ENCODE measurements around the gene AKAP9. TPM values are rescaled to one million over a fixed set of nuclear protein-coding genes. Genes with fewer than 3 reads are reported as not detected.
"Not testable (repeated sequence)": the region's sequence is repeated elsewhere in the genome, so short reads cannot be mapped to it uniquely, and the experiment has no call there.

The AKAP9 gene
- total RNA-seq, 1 experiment from 2014 or later: 71.3 TPM

GRCh38 chr7:91974066-91974465, 33.4 kb downstream of the AKAP9 start:
- Histone ChIP-seq H3K27me3 (ENCODE audit: insufficient read depth, low read depth) (no peaks in the 10 kb centered on the region), H3K27ac (no peak overlapping the region), H2AFZ (no peak overlapping the region), H3K4me3 (no peak overlapping the region), H3K9me3 (ENCODE audit: insufficient read depth, low read depth) (no peaks in the 10 kb centered on the region), H3K4me1 (replicated peaks; ENCODE audit: insufficient read depth) (no peaks in the 10 kb centered on the region), H3F3A (ENCODE audit: insufficient read depth, low read depth) (no peaks in the 10 kb centered on the region), H3K79me2 (ENCODE audit: low read depth) (peaks cover 3% of the 10 kb centered on the region; the same call in 1 of the 2 replicates), H3K36me3 (ENCODE audit: low read depth) (no peaks in the 10 kb centered on the region), H3K4me2 (no peak overlapping the region), H3K9me2 (ENCODE audit: insufficient read depth) (no peaks in the 10 kb centered on the region), H4K20me1 (ENCODE audit: insufficient read depth) (no peaks in the 10 kb centered on the region)
- CTCF ChIA-PET: no interaction called here
- intact Hi-C loops (cut with micrococcal nuclease; ENCODE audit: unreplicated experiment): no loop called here
- no TSS peak for BruUV-seq (replicated peaks)
- no peak for DNase-seq
- TF ChIP-seq EZH2 (IDR thresholded peaks at IDR 0.05; ENCODE audit: low read depth): no peak
- no peak for TF ChIP-seq CTCF (conservative IDR thresholded peaks at IDR 0.05)
- POLR2A ChIA-PET (ENCODE audit: unreplicated experiment): no interaction called here

- no peaks in the 10 kb centered on the region for H4K20me1 ChIP-seq (ENCODE audit: insufficient read depth)
- no peaks in the 10 kb centered on the region for H3F3A ChIP-seq (ENCODE audit: insufficient read depth, low read depth)
- TF ChIP-seq EZH2 (IDR thresholded peaks at IDR 0.05; ENCODE audit: low read depth): no peak
- TF ChIP-seq CTCF (conservative IDR thresholded peaks at IDR 0.05): no peak
- H3K4me1 ChIP-seq (replicated peaks; ENCODE audit: insufficient read depth): no peaks in the 10 kb centered on the region
- no peak overlapping the region for H3K27ac ChIP-seq
- H2AFZ ChIP-seq: no peak overlapping the region
- no peaks in the 10 kb centered on the region for H3K9me2 ChIP-seq (ENCODE audit: insufficient read depth)
- CTCF ChIA-PET: no interaction called here
- BruUV-seq (replicated peaks): no TSS peak
- POLR2A ChIA-PET (ENCODE audit: unreplicated experiment): no interaction called here
- no peak overlapping the region for H3K4me2 ChIP-seq
- intact Hi-C loops (cut with micrococcal nuclease; ENCODE audit: unreplicated experiment): no loop called here
- H3K36me3 ChIP-seq (ENCODE audit: low read depth): no peaks in the 10 kb centered on the region
- H3K4me3 ChIP-seq: no peak overlapping the region
- H3K9me3 ChIP-seq (ENCODE audit: insufficient read depth, low read depth): no peaks in the 10 kb centered on the region
- H3K27me3 ChIP-seq (ENCODE audit: insufficient read depth, low read depth): no peaks in the 10 kb centered on the region
- no peaks in the 10 kb centered on the region for H3K79me2 ChIP-seq (ENCODE audit: low read depth)
- DNase-seq: no peak
Observed at GRCh38 chr7:91976743-91977142, 36.1 kb downstream of the AKAP9 start.

GRCh38 chr7:91979590-91979989, 38.9 kb downstream of the AKAP9 start:
- intact Hi-C loops (cut with micrococcal nuclease; ENCODE audit: unreplicated experiment): no loop called here
- no TSS peak for BruUV-seq (replicated peaks)
- H3K4me1 ChIP-seq (replicated peaks; ENCODE audit: insufficient read depth): no peaks in the 10 kb centered on the region

DNA sequence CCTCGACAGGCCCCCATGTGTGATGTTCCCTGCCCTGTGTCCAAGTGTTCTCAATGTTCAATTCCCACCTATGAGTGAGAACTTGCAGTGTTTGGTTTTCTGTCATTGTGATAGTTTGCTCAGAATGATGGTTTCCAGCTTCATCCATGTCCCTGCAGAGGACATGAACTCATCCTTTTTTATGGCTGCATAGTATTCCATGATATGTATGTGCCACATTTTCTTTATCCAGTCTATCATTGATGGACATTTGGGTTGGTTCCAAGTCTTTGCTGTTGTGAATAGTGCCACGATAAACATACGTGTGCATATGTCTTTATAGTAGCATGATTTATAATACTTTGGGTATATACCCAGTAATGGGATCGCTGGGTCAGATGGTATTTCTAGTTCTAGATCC, 41.7 kb downstream of the AKAP9 start:
- intact Hi-C loops (cut with micrococcal nuclease; ENCODE audit: unreplicated experiment); H3K4me1 ChIP-seq (replicated peaks; ENCODE audit: insufficient read depth); H3K36me3 ChIP-seq (ENCODE audit: low read depth); POLR2A ChIA-PET (ENCODE audit: unreplicated experiment); DNase-seq; H4K20me1 ChIP-seq (ENCODE audit: insufficient read depth); H3K9me3 ChIP-seq (ENCODE audit: insufficient read depth, low read depth); H3K79me2 ChIP-seq (ENCODE audit: low read depth); BruUV-seq (replicated peaks); H3K27me3 ChIP-seq (ENCODE audit: insufficient read depth, low read depth); H3K9me2 ChIP-seq (ENCODE audit: insufficient read depth); H3K27ac ChIP-seq; H2AFZ ChIP-seq; H3K4me3 ChIP-seq; H3F3A ChIP-seq (ENCODE audit: insufficient read depth, low read depth); H3K4me2 ChIP-seq; CTCF ChIA-PET: not testable (repeated sequence)

More at GRCh38 chr7:91979590-91979989, 38.9 kb downstream of the AKAP9 start:
- POLR2A ChIA-PET (ENCODE audit: unreplicated experiment): no interaction called here
- H4K20me1 ChIP-seq (ENCODE audit: insufficient read depth): no peaks in the 10 kb centered on the region
- H3K79me2 ChIP-seq (ENCODE audit: low read depth): 0 out of 2 replicates have a peak, but pooled peaks cover 7% of the 10 kb centered on the region
- no peak overlapping the region for H3K27ac ChIP-seq
- no peaks in the 10 kb centered on the region for H3K27me3 ChIP-seq (ENCODE audit: insufficient read depth, low read depth)
- H3K36me3 ChIP-seq (ENCODE audit: low read depth): no peaks in the 10 kb centered on the region
- no peak for DNase-seq
- no peaks in the 10 kb centered on the region for H3K9me3 ChIP-seq (ENCODE audit: insufficient read depth, low read depth)
- no peak for TF ChIP-seq EZH2 (IDR thresholded peaks at IDR 0.05; ENCODE audit: low read depth)
- TF ChIP-seq CTCF (conservative IDR thresholded peaks at IDR 0.05): no peak
- H2AFZ ChIP-seq: no peak overlapping the region
- H3F3A ChIP-seq (ENCODE audit: insufficient read depth, low read depth): no peaks in the 10 kb centered on the region
- CTCF ChIA-PET: no interaction called here
- no peak overlapping the region for H3K4me3 ChIP-seq
- no peak overlapping the region for H3K4me2 ChIP-seq
- H3K9me2 ChIP-seq (ENCODE audit: insufficient read depth): no peaks in the 10 kb centered on the region

Data from PC-9 (cell line).